WERI-Rb-1 (cell line): ENCODE measurements around the gene C16orf46.
A peak's percentile ranks its signal among the peaks of the same experiment; 100 is the strongest.

Experiments
- DNase-seq: peaks from one replicate; pipeline ENCODE4 v3.0.0-alpha.2; 2020
- H3K27ac ChIP-seq: fragments of 250-450 bp; sonication (Bioruptor Pico); 2 replicates; pipeline ENCODE4 v1.5.1; 2020; ENCODE audit warnings: mild to moderate bottlenecking, moderate library complexity
- H3K27me3 ChIP-seq: fragments of 250-450 bp; sonication (Bioruptor Pico); 2 replicates; pipeline ENCODE4 v1.5.1; 2021; ENCODE audit warnings: mild to moderate bottlenecking, low read depth, moderate library complexity; ENCODE audit not compliant: insufficient read depth, severe bottlenecking
- H3K36me3 ChIP-seq: fragments of 250-450 bp; sonication (Bioruptor Pico); 2 replicates; pipeline ENCODE4 v1.5.1; 2020; ENCODE audit warnings: mild to moderate bottlenecking, moderate library complexity
- H3K4me3 ChIP-seq: 2 replicates; pipeline ENCODE4 v1.5.1; 2011; ENCODE audit warnings: low read depth, mild to moderate bottlenecking, control low read depth, low read length
- H3K9me3 ChIP-seq: fragments of 250-450 bp; sonication (Bioruptor Pico); 2 replicates; pipeline ENCODE4 v1.5.1; 2021; ENCODE audit warnings: mild to moderate bottlenecking, moderate library complexity; ENCODE audit not compliant: severe bottlenecking
- TF ChIP-seq, protein P1 (sequence below): IDR thresholded peaks from 2 replicates; pipeline ENCODE4 v1.5.1; 2011; ENCODE audit warnings: low read depth, mild to moderate bottlenecking, control low read depth, inconsistent platforms, low read length

The C16orf46 gene

DNA sequence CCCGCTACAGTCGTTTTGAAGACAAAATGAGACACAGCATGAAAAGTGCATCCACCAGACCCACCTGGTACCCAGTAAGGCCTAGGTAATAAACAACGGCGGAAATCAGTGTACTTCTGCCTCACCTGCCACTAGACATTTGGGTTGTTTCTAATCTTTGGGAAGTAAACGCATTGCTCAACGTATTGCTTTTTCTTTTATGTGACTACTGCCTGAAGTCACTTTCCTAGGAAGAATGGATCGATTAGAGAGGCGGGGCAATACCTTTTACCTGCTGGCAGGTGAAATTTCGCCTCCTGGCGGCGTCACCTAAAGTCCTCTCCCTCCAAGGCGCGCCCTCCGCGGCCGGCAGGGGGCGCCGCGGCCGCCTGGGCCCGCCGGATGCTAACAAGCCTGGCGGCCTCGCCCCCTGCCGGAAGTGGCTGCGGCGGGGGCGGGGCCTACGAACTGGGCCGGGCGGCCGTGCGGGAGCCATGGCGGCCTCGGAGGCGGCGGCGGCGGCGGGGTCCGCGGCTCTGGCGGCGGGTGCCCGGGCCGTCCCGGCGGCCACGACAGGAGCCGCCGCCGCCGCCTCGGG lies 41.6 kb downstream of the C16orf46 start, which contains the start of gene ATMIN:
Gene ATMIN (plus strand): TSS at position 445 of the 577 bp plus-strand sequence. CDS start 29 bp downstream, at position 474.
- DNase-seq: peak; percentile 63
- H3K4me3 ChIP-seq: peak within 1 kb of the TSS; percentile 41
- no peaks in the 10 kb centered on the region for H3K36me3 ChIP-seq
- no peaks in the 10 kb centered on the region for H3K27me3 ChIP-seq
- TF ChIP-seq, protein P1, sequence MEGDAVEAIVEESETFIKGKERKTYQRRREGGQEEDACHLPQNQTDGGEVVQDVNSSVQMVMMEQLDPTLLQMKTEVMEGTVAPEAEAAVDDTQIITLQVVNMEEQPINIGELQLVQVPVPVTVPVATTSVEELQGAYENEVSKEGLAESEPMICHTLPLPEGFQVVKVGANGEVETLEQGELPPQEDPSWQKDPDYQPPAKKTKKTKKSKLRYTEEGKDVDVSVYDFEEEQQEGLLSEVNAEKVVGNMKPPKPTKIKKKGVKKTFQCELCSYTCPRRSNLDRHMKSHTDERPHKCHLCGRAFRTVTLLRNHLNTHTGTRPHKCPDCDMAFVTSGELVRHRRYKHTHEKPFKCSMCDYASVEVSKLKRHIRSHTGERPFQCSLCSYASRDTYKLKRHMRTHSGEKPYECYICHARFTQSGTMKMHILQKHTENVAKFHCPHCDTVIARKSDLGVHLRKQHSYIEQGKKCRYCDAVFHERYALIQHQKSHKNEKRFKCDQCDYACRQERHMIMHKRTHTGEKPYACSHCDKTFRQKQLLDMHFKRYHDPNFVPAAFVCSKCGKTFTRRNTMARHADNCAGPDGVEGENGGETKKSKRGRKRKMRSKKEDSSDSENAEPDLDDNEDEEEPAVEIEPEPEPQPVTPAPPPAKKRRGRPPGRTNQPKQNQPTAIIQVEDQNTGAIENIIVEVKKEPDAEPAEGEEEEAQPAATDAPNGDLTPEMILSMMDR: peak; percentile 76
- H3K27ac ChIP-seq: peak within 1 kb of the TSS; percentile 45; the same call in 1 of the 2 replicates
- no peaks in the 10 kb centered on the region for H3K9me3 ChIP-seq

DNA sequence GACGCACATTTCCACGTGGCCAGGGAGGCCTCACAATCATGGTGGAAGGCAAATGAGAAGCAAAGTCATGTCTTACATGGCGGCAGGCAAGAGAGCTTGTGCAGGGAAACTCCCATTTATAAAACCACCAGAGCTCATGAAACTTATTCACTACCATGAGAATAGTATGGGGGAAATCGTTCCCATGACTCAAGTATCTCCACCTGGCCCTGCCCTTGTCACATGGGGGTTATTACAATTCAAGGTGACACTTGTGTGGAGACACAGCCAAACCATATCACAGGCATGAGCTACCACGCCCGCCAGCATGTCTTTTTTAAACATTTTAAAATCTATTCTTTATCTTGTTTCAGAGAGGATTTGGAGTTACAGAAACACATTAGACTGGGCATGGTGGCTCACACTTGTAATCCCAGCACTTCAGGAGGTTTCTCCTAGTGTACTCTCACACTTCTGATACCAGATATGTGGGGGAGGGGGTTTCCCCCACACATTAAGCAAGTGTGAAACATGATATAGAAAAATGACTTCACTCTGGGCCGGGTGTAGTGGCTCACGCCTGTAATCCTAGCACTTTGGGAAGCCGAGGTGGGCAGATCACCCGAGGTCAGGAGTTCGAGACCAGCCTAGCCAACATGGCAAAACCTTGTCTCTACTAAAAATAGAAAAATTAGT lies 47.0 kb downstream of the C16orf46 start:
- no peaks in the 10 kb centered on the region for H3K9me3 ChIP-seq
- TF ChIP-seq, protein P1: no peak
- no peaks in the 10 kb centered on the region for H3K27me3 ChIP-seq
- DNase-seq: no peak
- H3K36me3 ChIP-seq: peaks cover 10% of the 10 kb centered on the region; the same call in 1 of the 2 replicates
- no peak overlapping the region for H3K4me3 ChIP-seq
- H3K27ac ChIP-seq: no peak overlapping the region

DNA sequence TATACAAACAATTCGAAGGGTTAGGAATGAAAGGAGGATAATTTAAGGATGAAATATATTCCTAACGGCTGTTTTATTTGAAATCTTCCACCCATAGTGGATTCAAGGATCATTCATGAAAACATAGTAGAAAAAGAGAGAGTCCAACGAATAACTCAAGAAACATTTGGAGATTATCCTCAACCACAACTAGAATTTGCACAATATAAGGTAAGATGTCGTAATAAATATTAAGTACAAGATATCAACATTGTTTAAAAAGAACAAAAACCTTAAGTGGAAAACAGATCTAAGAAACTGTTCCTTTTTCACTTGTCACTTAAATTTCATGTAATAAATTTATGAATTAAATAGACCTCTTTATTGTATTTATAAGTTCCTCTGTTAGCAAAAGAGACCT lies 50.6 kb downstream of the C16orf46 start:
- H3K9me3 ChIP-seq: no peaks in the 10 kb centered on the region
- H3K27ac ChIP-seq: no peak overlapping the region
- DNase-seq: no peak
- no peak overlapping the region for H3K4me3 ChIP-seq
- TF ChIP-seq, protein P1: no peak
- no peaks in the 10 kb centered on the region for H3K27me3 ChIP-seq
- H3K36me3 ChIP-seq: peaks cover 14% of the 10 kb centered on the region

DNA sequence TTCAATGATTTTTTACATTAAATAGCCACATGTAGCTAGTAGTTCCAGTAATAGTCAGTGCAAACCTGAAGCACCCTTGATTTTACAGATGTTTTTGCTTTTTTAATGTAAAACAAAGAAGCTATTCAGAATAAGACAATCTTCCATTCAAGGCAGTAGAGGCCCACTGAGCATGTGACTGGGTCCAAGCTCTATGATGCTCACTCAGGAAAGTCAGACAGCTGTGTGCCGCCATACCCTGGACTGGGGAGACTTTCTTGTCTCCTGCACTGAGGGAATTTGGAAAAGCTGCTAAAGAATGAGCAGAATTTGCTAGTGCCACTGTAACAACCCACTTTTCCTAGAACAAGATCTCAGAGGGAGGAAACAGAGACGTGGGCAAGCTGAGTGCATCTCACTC lies 58.5 kb downstream of the C16orf46 start:
- H3K36me3 ChIP-seq: peaks cover 15% of the 10 kb centered on the region
- DNase-seq: no peak
- no peaks in the 10 kb centered on the region for H3K27me3 ChIP-seq
- no peak overlapping the region for H3K27ac ChIP-seq
- H3K9me3 ChIP-seq: no peaks in the 10 kb centered on the region
- TF ChIP-seq, protein P1: no peak
- no peak overlapping the region for H3K4me3 ChIP-seq

DNA sequence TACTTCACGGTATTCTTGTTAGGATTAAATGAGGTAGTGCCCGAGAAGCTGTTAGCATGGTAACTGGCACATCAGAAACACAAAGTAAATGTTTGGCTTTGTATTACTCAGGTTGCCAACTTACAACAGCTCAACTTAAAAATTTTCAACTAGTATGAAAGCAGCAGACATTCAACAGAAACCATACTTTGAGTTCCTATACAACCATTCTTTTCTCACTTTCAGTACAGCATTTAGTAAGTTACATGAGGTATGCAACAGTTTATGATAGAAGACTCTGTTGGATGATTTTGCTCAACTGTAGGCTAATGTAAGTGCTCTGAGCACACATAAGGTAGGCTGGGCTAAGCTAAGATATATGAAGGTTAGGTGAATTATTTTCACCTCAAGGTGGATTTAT lies 62.4 kb downstream of the C16orf46 start:
- DNase-seq: no peak
- Histone ChIP-seq H3K9me3 (no peaks in the 10 kb centered on the region), H3K27me3 (no peaks in the 10 kb centered on the region), H3K4me3 (no peak overlapping the region), H3K36me3 (peaks cover 14% of the 10 kb centered on the region), H3K27ac (no peak overlapping the region)
- TF ChIP-seq, protein P1: no peak
